WTC11 (cell line): ENCODE results near the gene SPINK8. TPM values are rescaled to one million over a fixed set of nuclear protein-coding genes. Genes with fewer than 3 reads are reported as not detected.

Source experiments
- ATAC-seq: fragments of 200-7000 bp; cut with Tn5 transposase; 2 replicates; pipeline ENCODE4 v1.10.0; 2021; ENCODE audit warnings: mild to moderate bottlenecking, moderate library complexity
- CTCF ChIA-PET: fragments of 300-600 bp; sonication (Branson Sonifier 250); formaldehyde crosslinking; loops from one replicate; lab custom pipeline; 2021; ENCODE audit warnings: antibody characterized with exemption; lab: Charles Lee
- POLR2A ChIA-PET: fragments of 350-600 bp; sonication (Branson Sonifier 250); formaldehyde crosslinking; loops from one replicate; lab custom pipeline; 2021; ENCODE audit warnings: antibody characterized with exemption; lab: Charles Lee
- DNase-seq: peaks from one replicate; pipeline ENCODE4 v3.0.0; 2021; ENCODE audit warnings: low spot score
- H3K27ac Mint-ChIP-seq: 2 replicates; pipeline ENCODE4 v1.8.0; 2021; ENCODE audit warnings: mixed read lengths
- H3K27me3 Mint-ChIP-seq: 2 replicates; pipeline ENCODE4 v1.8.0; 2021; ENCODE audit warnings: low read depth, mild to moderate bottlenecking, moderate library complexity, mixed read lengths
- H3K36me3 Mint-ChIP-seq: 2 replicates; pipeline ENCODE4 v1.8.0; 2021; ENCODE audit warnings: mixed read lengths
- H3K4me1 Mint-ChIP-seq: 2 replicates; pipeline ENCODE4 v1.8.0; 2022; ENCODE audit warnings: mixed read lengths
- H3K4me3 Mint-ChIP-seq: 2 replicates; pipeline ENCODE4 v1.8.0; 2021; ENCODE audit warnings: mild to moderate bottlenecking, moderate library complexity, mixed read lengths
- H3K9me3 Mint-ChIP-seq: 2 replicates; pipeline ENCODE4 v1.8.0; 2021; ENCODE audit warnings: mixed read lengths
- ATF3 ChIP-seq: sonication (generic); formaldehyde crosslinking; conservative IDR thresholded peaks from 2 replicates; pipeline ENCODE4 v1.8.1; 2022; ENCODE audit warnings: mild to moderate bottlenecking, missing genetic modification reagents
- CREM ChIP-seq: sonication (generic); formaldehyde crosslinking; IDR thresholded peaks from 2 replicates; pipeline ENCODE4 v1.8.1; 2022; ENCODE audit warnings: mild to moderate bottlenecking, missing genetic modification reagents, moderate library complexity
- E2F1 ChIP-seq: sonication (generic); formaldehyde crosslinking; IDR thresholded peaks from 2 replicates; pipeline ENCODE4 v1.8.0; 2022; ENCODE audit warnings: mild to moderate bottlenecking, missing genetic modification reagents
- ELF4 ChIP-seq: sonication (generic); formaldehyde crosslinking; IDR thresholded peaks from 2 replicates; pipeline ENCODE4 v1.8.1; 2022; ENCODE audit warnings: low read depth, mild to moderate bottlenecking, moderate library complexity, missing genetic modification reagents
- GRHL2 ChIP-seq: fragments of 250-450 bp; sonication (Bioruptor Pico); IDR thresholded peaks from 2 replicates; pipeline ENCODE4 v1.8.0; 2022; ENCODE audit warnings: mild to moderate bottlenecking, moderate library complexity; ENCODE audit not compliant: insufficient replicate concordance, severe bottlenecking
- HMGXB4 ChIP-seq: sonication (generic); formaldehyde crosslinking; IDR thresholded peaks from 2 replicates; pipeline ENCODE4 v1.8.1; 2023; ENCODE audit warnings: mild to moderate bottlenecking, moderate library complexity, missing genetic modification reagents
- JUN ChIP-seq: sonication (generic); formaldehyde crosslinking; IDR thresholded peaks from 2 replicates; pipeline ENCODE4 v1.8.0; 2023; ENCODE audit warnings: mild to moderate bottlenecking, missing genetic modification reagents
- NFE2L1 ChIP-seq: sonication (generic); formaldehyde crosslinking; IDR thresholded peaks from 2 replicates; pipeline ENCODE4 v1.8.1; 2023; ENCODE audit warnings: missing genetic modification reagents
- NR2C2 ChIP-seq: sonication (generic); formaldehyde crosslinking; IDR thresholded peaks from 2 replicates; pipeline ENCODE4 v1.8.0; 2022; ENCODE audit warnings: mild to moderate bottlenecking, missing genetic modification reagents
- NR3C1 ChIP-seq: sonication (generic); formaldehyde crosslinking; conservative IDR thresholded peaks from 2 replicates; pipeline ENCODE4 v1.8.1; 2023; ENCODE audit warnings: low read depth, mild to moderate bottlenecking, missing genetic modification reagents
- PRRX2 ChIP-seq: fragments of 250-450 bp; sonication (Bioruptor Pico); IDR thresholded peaks from 2 replicates; pipeline ENCODE4 v1.8.0; 2021; ENCODE audit warnings: mild to moderate bottlenecking
- TEAD4 ChIP-seq: sonication (generic); formaldehyde crosslinking; IDR thresholded peaks from 2 replicates; pipeline ENCODE4 v1.8.0; 2022; ENCODE audit warnings: mild to moderate bottlenecking, missing genetic modification reagents
- TP53 ChIP-seq: sonication (generic); formaldehyde crosslinking; IDR thresholded peaks from 2 replicates; pipeline ENCODE4 v1.8.1; 2023; ENCODE audit warnings: mild to moderate bottlenecking, missing genetic modification reagents
- ZNF219 ChIP-seq: sonication (generic); formaldehyde crosslinking; IDR thresholded peaks from 2 replicates; pipeline ENCODE4 v1.8.0; 2023; ENCODE audit warnings: missing genetic modification reagents, mild to moderate bottlenecking, borderline replicate concordance
- ZNF317 ChIP-seq: sonication (generic); formaldehyde crosslinking; IDR thresholded peaks from 2 replicates; pipeline ENCODE4 v1.8.1; 2023; ENCODE audit warnings: low read depth, mild to moderate bottlenecking, moderate library complexity, missing genetic modification reagents, borderline replicate concordance
- ZNF416 ChIP-seq: fragments of 250-450 bp; sonication (Bioruptor Pico); IDR thresholded peaks from 2 replicates; pipeline ENCODE4 v1.9.0; 2021; ENCODE audit warnings: mild to moderate bottlenecking, inconsistent platforms
- ZNF671 ChIP-seq: fragments of 250-450 bp; sonication (Bioruptor Pico); IDR thresholded peaks from 2 replicates; pipeline ENCODE4 v1.8.0; 2021; ENCODE audit warnings: mild to moderate bottlenecking
- total RNA-seq: library from RNA; stranded (reverse); gene quantifications from 3 replicates; pipeline ENCODE4 v1.2.3, GENCODE V29; 2021
- TF ChIP-seq, protein P1 (sequence below): sonication (generic); formaldehyde crosslinking; IDR thresholded peaks from 2 replicates; pipeline ENCODE4 v1.8.1; 2022; ENCODE audit warnings: low read depth, missing genetic modification reagents, borderline replicate concordance
- TF ChIP-seq, protein P2 (sequence below): fragments of 250-450 bp; sonication (Bioruptor Pico); conservative IDR thresholded peaks from 2 replicates; pipeline ENCODE4 v1.9.0; 2021; ENCODE audit warnings: mild to moderate bottlenecking
- TF ChIP-seq, protein P3 (sequence below): fragments of 250-450 bp; sonication (Bioruptor Pico); IDR thresholded peaks from 2 replicates; pipeline ENCODE4 v1.9.0; 2021; ENCODE audit warnings: moderate library complexity, mild to moderate bottlenecking, inconsistent platforms, borderline replicate concordance

SPINK8 gene
- total RNA-seq, 1 experiment from 2014 or later: not detected

DNA sequence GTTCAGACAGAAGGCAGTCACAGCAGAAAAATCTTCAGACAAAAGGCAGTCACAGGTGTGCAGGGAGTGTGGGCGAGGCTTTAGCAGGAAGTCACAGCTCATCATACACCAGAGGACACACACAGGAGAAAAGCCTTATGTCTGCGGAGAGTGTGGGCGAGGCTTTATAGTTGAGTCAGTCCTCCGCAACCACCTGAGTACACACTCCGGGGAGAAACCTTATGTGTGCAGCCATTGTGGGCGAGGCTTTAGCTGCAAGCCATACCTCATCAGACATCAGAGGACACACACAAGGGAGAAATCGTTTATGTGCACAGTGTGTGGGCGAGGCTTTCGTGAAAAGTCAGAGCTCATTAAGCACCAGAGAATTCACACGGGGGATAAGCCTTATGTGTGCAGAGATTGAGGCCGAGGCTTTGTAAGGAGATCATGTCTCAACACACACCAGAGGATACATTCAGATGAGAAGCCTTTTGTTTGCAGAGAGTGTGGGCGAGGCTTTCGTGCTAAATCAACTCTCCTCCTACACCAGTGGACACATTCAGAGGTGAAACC lies 65.0 kb downstream of the SPINK8 start (continued):
- TF ChIP-seq GRHL2 (CRISPR knock-in tag) (no peak), NR2C2 (CRISPR knock-in tag) (no peak), ELF4 (CRISPR knock-in tag) (no peak)
- TF ChIP-seq, all 79 proteins: peak for 0

GRCh38 chr3:48267782-48268181 lies 65.7 kb downstream of the SPINK8 start:
- Mint-ChIP-seq H3K27me3 (no peaks in the 10 kb centered on the region), H3K27ac (peak overlapping the region; percentile 39; the same call in 1 of the 2 replicates), H3K4me3 (no peak overlapping the region), H3K4me1 (no peaks in the 10 kb centered on the region)
- CTCF ChIA-PET: interaction anchor here (0.9 kb wide), 1 partner anchor 73 kb away, joined by 3 read pairs; no protein-coding TSS in a partner anchor
- TF ChIP-seq NR3C1 (no peak), ZNF671 (CRISPR knock-in tag) (no peak), E2F1 (CRISPR knock-in tag) (no peak), PRRX2 (CRISPR knock-in tag) (no peak), TP53 (CRISPR knock-in tag) (no peak), ZNF416 (CRISPR knock-in tag) (no peak), ZNF317 (CRISPR knock-in tag) (no peak), TEAD4 (no peak), ATF3 (CRISPR knock-in tag) (no peak), JUN (CRISPR knock-in tag) (no peak), CREM (no peak), HMGXB4 (no peak), NFE2L1 (CRISPR knock-in tag) (no peak), ZNF219 (CRISPR knock-in tag) (no peak)
- TF ChIP-seq, protein P1, sequence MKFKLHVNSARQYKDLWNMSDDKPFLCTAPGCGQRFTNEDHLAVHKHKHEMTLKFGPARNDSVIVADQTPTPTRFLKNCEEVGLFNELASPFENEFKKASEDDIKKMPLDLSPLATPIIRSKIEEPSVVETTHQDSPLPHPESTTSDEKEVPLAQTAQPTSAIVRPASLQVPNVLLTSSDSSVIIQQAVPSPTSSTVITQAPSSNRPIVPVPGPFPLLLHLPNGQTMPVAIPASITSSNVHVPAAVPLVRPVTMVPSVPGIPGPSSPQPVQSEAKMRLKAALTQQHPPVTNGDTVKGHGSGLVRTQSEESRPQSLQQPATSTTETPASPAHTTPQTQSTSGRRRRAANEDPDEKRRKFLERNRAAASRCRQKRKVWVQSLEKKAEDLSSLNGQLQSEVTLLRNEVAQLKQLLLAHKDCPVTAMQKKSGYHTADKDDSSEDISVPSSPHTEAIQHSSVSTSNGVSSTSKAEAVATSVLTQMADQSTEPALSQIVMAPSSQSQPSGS (CRISPR knock-in tag): no peak
- TF ChIP-seq, protein P2, sequence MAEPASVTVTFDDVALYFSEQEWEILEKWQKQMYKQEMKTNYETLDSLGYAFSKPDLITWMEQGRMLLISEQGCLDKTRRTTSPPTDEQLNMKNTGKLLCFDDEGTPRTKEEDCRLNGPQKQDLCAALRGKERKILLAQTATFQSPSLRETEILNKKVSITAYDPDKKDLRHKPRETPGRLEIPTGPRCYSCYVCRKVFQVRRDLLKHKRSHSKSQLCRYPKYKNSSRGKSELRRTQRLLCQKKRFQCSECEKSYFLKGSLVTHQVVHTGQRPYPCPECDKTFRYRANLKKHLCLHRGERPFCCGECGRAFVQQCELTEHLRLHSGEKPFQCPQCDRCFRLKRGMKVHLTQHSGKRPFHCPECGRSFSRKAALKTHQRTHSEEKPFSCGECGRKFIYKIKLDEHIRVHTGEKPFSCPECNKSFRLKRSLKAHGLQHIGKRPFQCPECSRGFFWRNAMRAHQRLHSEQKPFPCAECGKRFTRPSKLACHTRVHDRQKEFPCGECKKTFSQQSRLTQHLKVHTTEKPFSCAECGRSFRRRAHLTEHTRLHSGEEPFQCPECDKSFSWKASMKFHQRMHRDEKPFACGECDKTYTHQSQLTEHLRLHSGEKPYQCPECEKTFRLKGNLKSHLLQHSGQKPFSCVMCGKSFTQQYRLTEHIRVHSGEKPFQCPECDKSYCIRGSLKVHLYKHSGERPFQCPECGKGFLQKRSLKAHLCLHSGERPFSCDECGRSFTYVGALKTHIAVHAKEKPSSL: no peak
- TF ChIP-seq, protein P3, sequence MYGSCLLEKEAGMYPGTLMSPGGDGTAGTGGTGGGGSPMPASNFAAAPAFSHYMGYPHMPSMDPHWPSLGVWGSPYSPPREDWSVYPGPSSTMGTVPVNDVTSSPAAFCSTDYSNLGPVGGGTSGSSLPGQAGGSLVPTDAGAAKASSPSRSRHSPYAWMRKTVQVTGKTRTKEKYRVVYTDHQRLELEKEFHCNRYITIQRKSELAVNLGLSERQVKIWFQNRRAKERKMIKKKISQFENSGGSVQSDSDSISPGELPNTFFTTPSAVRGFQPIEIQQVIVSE (CRISPR knock-in tag): no peak
- TF ChIP-seq, all 79 proteins: peak for 0
- H3K36me3 Mint-ChIP-seq: peaks cover 85% of the 10 kb centered on the region
- no peak for DNase-seq
- peaks cover 38% of the 10 kb centered on the region for H3K9me3 Mint-ChIP-seq
- ATAC-seq: no peak
- POLR2A ChIA-PET: no interaction called here
